WTC11 (cell line): ENCODE measurements around the gene ZNF750. TPM values are rescaled to one million over a fixed set of nuclear protein-coding genes. Genes with fewer than 3 reads are reported as not detected.
A peak's percentile ranks its signal among the peaks of the same experiment; 100 is the strongest.

Source experiments
- ATAC-seq: fragments of 200-7000 bp; cut with Tn5 transposase; 2 replicates; pipeline ENCODE4 v1.10.0; 2021; ENCODE audit warnings: mild to moderate bottlenecking, moderate library complexity
- CTCF ChIA-PET: fragments of 300-600 bp; sonication (Branson Sonifier 250); formaldehyde crosslinking; loops from one replicate; lab custom pipeline; 2021; ENCODE audit warnings: antibody characterized with exemption; lab: Charles Lee
- POLR2A ChIA-PET: fragments of 350-600 bp; sonication (Branson Sonifier 250); formaldehyde crosslinking; loops from one replicate; lab custom pipeline; 2021; ENCODE audit warnings: antibody characterized with exemption; lab: Charles Lee
- DNase-seq: peaks from one replicate; pipeline ENCODE4 v3.0.0; 2021; ENCODE audit warnings: low spot score
- H3K27ac Mint-ChIP-seq: 2 replicates; pipeline ENCODE4 v1.8.0; 2021; ENCODE audit warnings: mixed read lengths
- H3K27me3 Mint-ChIP-seq: 2 replicates; pipeline ENCODE4 v1.8.0; 2021; ENCODE audit warnings: low read depth, mild to moderate bottlenecking, moderate library complexity, mixed read lengths
- H3K36me3 Mint-ChIP-seq: 2 replicates; pipeline ENCODE4 v1.8.0; 2021; ENCODE audit warnings: mixed read lengths
- H3K4me1 Mint-ChIP-seq: 2 replicates; pipeline ENCODE4 v1.8.0; 2022; ENCODE audit warnings: mixed read lengths
- H3K4me3 Mint-ChIP-seq: 2 replicates; pipeline ENCODE4 v1.8.0; 2021; ENCODE audit warnings: mild to moderate bottlenecking, moderate library complexity, mixed read lengths
- H3K9me3 Mint-ChIP-seq: 2 replicates; pipeline ENCODE4 v1.8.0; 2021; ENCODE audit warnings: mixed read lengths
- CREB1 ChIP-seq: sonication (generic); formaldehyde crosslinking; IDR thresholded peaks from 2 replicates; pipeline ENCODE4 v1.8.0; 2023; ENCODE audit warnings: mild to moderate bottlenecking, missing genetic modification reagents
- GABPB1 ChIP-seq: sonication (generic); formaldehyde crosslinking; IDR thresholded peaks from 2 replicates; pipeline ENCODE4 v1.8.1; 2023; ENCODE audit warnings: mild to moderate bottlenecking, missing genetic modification reagents
- JUN ChIP-seq: sonication (generic); formaldehyde crosslinking; IDR thresholded peaks from 2 replicates; pipeline ENCODE4 v1.8.0; 2023; ENCODE audit warnings: mild to moderate bottlenecking, missing genetic modification reagents
- OVOL2 ChIP-seq: fragments of 250-450 bp; sonication (Bioruptor Pico); IDR thresholded peaks from 2 replicates; pipeline ENCODE4 v1.9.0; 2021; ENCODE audit warnings: mild to moderate bottlenecking, borderline replicate concordance
- SMAD4 ChIP-seq: sonication (generic); formaldehyde crosslinking; IDR thresholded peaks from 2 replicates; pipeline ENCODE4 v1.8.0; 2022; ENCODE audit warnings: mild to moderate bottlenecking, missing genetic modification reagents
- TEAD1 ChIP-seq: sonication (generic); formaldehyde crosslinking; IDR thresholded peaks from 2 replicates; pipeline ENCODE4 v1.8.0; 2022; ENCODE audit warnings: mild to moderate bottlenecking, missing genetic modification reagents
- ZNF263 ChIP-seq: sonication (generic); formaldehyde crosslinking; IDR thresholded peaks from 2 replicates; pipeline ENCODE4 v1.8.1; 2022; ENCODE audit warnings: low read depth, mild to moderate bottlenecking, moderate library complexity, missing genetic modification reagents
- ZNF317 ChIP-seq: sonication (generic); formaldehyde crosslinking; IDR thresholded peaks from 2 replicates; pipeline ENCODE4 v1.8.1; 2023; ENCODE audit warnings: low read depth, mild to moderate bottlenecking, moderate library complexity, missing genetic modification reagents, borderline replicate concordance
- ZNF423 ChIP-seq: fragments of 250-450 bp; sonication (Bioruptor Pico); IDR thresholded peaks from 2 replicates; pipeline ENCODE4 v2.1.2; 2022; ENCODE audit warnings: mild to moderate bottlenecking, moderate library complexity
- ZNF671 ChIP-seq: fragments of 250-450 bp; sonication (Bioruptor Pico); IDR thresholded peaks from 2 replicates; pipeline ENCODE4 v1.8.0; 2021; ENCODE audit warnings: mild to moderate bottlenecking
- total RNA-seq: library from RNA; stranded (reverse); gene quantifications from 3 replicates; pipeline ENCODE4 v1.2.3, GENCODE V29; 2021
- TF ChIP-seq, protein P1 (sequence below): sonication (generic); formaldehyde crosslinking; IDR thresholded peaks from 2 replicates; pipeline ENCODE4 v1.8.0; 2022; ENCODE audit warnings: mild to moderate bottlenecking, missing genetic modification reagents
- TF ChIP-seq, protein P2 (sequence below): sonication (generic); formaldehyde crosslinking; IDR thresholded peaks from 2 replicates; pipeline ENCODE4 v1.8.0; 2022; ENCODE audit warnings: missing genetic modification reagents
- TF ChIP-seq, protein P3 (sequence below): fragments of 250-450 bp; sonication (Bioruptor Pico); IDR thresholded peaks from 2 replicates; pipeline ENCODE4 v1.9.0; 2021; ENCODE audit warnings: mild to moderate bottlenecking
- TF ChIP-seq, protein P4 (sequence below): sonication (generic); formaldehyde crosslinking; IDR thresholded peaks from 2 replicates; pipeline ENCODE4 v1.8.1; 2022; ENCODE audit warnings: mild to moderate bottlenecking, missing genetic modification reagents, moderate library complexity, borderline replicate concordance
- TF ChIP-seq, protein P5 (sequence below): sonication (generic); formaldehyde crosslinking; IDR thresholded peaks from 2 replicates; pipeline ENCODE4 v1.8.0; 2023; ENCODE audit warnings: missing genetic modification reagents, mild to moderate bottlenecking, borderline replicate concordance
- TF ChIP-seq, protein P6 (sequence below): sonication (generic); formaldehyde crosslinking; IDR thresholded peaks from 2 replicates; pipeline ENCODE4 v1.8.1; 2023; ENCODE audit warnings: mild to moderate bottlenecking, moderate library complexity, missing genetic modification reagents

Gene ZNF750
- total RNA-seq, 1 experiment from 2014 or later, result 0.04 TPM

DNA sequence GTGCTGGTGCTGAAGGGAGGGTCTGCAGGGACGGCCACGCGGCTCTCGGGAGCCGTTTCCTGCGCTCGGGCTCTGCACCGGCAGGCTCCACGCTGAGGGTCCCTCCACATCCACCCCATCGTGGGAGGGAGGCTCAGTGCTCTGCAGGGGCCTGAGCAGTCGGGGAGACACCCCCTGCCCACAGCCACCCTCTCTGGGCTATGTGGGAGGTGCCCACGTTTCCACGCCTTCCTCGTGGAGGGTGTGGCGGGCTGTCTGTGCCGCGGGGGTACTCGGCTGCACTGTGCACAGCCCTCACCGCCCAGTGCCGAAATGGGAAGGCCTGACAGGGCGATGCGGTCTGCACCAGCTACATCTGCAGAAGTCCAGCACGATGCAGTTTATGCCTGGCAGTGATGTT lies 25.5 kb upstream of the ZNF750 start:
- POLR2A ChIA-PET, result no interaction called here
- DNase-seq, result no peak
- Mint-ChIP-seq H3K36me3 (peaks cover 5% of the 10 kb centered on the region), H3K9me3 (no peaks in the 10 kb centered on the region)
- TF ChIP-seq ZNF671 (CRISPR knock-in tag), result no peak
- TF ChIP-seq GABPB1 (CRISPR knock-in tag), result no peak
- TF ChIP-seq, protein P1, sequence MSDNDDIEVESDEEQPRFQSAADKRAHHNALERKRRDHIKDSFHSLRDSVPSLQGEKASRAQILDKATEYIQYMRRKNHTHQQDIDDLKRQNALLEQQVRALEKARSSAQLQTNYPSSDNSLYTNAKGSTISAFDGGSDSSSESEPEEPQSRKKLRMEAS (CRISPR knock-in tag), result no peak
- TF ChIP-seq, protein P2, sequence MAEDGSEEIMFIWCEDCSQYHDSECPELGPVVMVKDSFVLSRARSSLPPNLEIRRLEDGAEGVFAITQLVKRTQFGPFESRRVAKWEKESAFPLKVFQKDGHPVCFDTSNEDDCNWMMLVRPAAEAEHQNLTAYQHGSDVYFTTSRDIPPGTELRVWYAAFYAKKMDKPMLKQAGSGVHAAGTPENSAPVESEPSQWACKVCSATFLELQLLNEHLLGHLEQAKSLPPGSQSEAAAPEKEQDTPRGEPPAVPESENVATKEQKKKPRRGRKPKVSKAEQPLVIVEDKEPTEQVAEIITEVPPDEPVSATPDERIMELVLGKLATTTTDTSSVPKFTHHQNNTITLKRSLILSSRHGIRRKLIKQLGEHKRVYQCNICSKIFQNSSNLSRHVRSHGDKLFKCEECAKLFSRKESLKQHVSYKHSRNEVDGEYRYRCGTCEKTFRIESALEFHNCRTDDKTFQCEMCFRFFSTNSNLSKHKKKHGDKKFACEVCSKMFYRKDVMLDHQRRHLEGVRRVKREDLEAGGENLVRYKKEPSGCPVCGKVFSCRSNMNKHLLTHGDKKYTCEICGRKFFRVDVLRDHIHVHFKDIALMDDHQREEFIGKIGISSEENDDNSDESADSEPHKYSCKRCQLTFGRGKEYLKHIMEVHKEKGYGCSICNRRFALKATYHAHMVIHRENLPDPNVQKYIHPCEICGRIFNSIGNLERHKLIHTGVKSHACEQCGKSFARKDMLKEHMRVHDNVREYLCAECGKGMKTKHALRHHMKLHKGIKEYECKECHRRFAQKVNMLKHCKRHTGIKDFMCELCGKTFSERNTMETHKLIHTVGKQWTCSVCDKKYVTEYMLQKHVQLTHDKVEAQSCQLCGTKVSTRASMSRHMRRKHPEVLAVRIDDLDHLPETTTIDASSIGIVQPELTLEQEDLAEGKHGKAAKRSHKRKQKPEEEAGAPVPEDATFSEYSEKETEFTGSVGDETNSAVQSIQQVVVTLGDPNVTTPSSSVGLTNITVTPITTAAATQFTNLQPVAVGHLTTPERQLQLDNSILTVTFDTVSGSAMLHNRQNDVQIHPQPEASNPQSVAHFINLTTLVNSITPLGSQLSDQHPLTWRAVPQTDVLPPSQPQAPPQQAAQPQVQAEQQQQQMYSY (CRISPR knock-in tag), result no peak
- TF ChIP-seq OVOL2 (CRISPR knock-in tag), result no peak
- TF ChIP-seq, protein P3, sequence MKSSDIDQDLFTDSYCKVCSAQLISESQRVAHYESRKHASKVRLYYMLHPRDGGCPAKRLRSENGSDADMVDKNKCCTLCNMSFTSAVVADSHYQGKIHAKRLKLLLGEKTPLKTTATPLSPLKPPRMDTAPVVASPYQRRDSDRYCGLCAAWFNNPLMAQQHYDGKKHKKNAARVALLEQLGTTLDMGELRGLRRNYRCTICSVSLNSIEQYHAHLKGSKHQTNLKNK (CRISPR knock-in tag), result no peak
- no peak for TF ChIP-seq CREB1 (CRISPR knock-in tag)
- no peak for TF ChIP-seq ZNF423 (CRISPR knock-in tag)
- TF ChIP-seq JUN, result no peak
- no peak for TF ChIP-seq TEAD1
- TF ChIP-seq, protein P4, sequence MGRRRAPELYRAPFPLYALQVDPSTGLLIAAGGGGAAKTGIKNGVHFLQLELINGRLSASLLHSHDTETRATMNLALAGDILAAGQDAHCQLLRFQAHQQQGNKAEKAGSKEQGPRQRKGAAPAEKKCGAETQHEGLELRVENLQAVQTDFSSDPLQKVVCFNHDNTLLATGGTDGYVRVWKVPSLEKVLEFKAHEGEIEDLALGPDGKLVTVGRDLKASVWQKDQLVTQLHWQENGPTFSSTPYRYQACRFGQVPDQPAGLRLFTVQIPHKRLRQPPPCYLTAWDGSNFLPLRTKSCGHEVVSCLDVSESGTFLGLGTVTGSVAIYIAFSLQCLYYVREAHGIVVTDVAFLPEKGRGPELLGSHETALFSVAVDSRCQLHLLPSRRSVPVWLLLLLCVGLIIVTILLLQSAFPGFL (CRISPR knock-in tag), result no peak
- TF ChIP-seq, all 79 proteins: peak for 0
- H3K4me3 Mint-ChIP-seq, result no peak overlapping the region
- no peak overlapping the region; the same call in 1 of the 2 replicates for H3K27ac Mint-ChIP-seq
- H3K4me1 Mint-ChIP-seq, result peaks cover 14% of the 10 kb centered on the region
- no peaks in the 10 kb centered on the region for H3K27me3 Mint-ChIP-seq
- ATAC-seq, result no peak
- CTCF ChIA-PET, result interaction anchor here (1.7 kb wide), 1 partner anchor 83 kb away, joined by 6 read pairs; no protein-coding TSS in a partner anchor

DNA sequence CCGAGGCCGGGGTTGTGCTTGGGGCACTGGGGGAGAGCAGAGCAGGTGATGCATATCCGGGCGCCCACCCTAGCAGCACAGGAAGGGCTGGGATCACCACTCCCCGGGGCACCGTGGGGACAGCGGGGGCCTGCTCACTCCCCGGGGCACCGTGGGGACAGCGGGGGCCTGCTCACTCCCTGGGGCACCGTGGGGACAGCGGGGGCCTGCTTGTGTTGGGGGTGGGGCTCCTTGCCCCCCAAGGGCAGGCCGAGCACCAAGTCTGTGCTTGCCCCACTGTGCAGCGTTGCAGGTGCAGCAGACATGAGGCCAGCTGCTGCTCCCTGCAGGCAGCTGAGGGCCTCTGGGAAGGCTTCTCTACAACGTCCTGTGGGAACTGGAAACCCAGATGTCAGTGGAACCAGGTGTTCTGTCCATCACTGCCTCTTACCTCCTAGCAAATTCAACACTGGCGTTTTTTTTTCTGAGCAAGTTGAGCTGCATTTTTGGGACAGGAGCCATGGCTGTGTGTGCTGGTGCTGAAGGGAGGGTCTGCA lies 25.0 kb upstream of the ZNF750 start:
- ATAC-seq, result no peak
- no peak overlapping the region for H3K4me3 Mint-ChIP-seq
- CTCF ChIA-PET, result no interaction called here
- DNase-seq, result no peak
- H3K36me3 Mint-ChIP-seq, result peaks cover under 1% of the 10 kb centered on the region; the same call in 1 of the 2 replicates
- TF ChIP-seq ZNF263 (CRISPR knock-in tag) (no peak), SMAD4 (CRISPR knock-in tag) (no peak), ZNF317 (no peak), TEAD1 (no peak)
- TF ChIP-seq, protein P5, sequence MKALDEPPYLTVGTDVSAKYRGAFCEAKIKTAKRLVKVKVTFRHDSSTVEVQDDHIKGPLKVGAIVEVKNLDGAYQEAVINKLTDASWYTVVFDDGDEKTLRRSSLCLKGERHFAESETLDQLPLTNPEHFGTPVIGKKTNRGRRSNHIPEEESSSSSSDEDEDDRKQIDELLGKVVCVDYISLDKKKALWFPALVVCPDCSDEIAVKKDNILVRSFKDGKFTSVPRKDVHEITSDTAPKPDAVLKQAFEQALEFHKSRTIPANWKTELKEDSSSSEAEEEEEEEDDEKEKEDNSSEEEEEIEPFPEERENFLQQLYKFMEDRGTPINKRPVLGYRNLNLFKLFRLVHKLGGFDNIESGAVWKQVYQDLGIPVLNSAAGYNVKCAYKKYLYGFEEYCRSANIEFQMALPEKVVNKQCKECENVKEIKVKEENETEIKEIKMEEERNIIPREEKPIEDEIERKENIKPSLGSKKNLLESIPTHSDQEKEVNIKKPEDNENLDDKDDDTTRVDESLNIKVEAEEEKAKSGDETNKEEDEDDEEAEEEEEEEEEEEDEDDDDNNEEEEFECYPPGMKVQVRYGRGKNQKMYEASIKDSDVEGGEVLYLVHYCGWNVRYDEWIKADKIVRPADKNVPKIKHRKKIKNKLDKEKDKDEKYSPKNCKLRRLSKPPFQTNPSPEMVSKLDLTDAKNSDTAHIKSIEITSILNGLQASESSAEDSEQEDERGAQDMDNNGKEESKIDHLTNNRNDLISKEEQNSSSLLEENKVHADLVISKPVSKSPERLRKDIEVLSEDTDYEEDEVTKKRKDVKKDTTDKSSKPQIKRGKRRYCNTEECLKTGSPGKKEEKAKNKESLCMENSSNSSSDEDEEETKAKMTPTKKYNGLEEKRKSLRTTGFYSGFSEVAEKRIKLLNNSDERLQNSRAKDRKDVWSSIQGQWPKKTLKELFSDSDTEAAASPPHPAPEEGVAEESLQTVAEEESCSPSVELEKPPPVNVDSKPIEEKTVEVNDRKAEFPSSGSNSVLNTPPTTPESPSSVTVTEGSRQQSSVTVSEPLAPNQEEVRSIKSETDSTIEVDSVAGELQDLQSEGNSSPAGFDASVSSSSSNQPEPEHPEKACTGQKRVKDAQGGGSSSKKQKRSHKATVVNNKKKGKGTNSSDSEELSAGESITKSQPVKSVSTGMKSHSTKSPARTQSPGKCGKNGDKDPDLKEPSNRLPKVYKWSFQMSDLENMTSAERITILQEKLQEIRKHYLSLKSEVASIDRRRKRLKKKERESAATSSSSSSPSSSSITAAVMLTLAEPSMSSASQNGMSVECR (CRISPR knock-in tag), result no peak
- TF ChIP-seq, protein P6, sequence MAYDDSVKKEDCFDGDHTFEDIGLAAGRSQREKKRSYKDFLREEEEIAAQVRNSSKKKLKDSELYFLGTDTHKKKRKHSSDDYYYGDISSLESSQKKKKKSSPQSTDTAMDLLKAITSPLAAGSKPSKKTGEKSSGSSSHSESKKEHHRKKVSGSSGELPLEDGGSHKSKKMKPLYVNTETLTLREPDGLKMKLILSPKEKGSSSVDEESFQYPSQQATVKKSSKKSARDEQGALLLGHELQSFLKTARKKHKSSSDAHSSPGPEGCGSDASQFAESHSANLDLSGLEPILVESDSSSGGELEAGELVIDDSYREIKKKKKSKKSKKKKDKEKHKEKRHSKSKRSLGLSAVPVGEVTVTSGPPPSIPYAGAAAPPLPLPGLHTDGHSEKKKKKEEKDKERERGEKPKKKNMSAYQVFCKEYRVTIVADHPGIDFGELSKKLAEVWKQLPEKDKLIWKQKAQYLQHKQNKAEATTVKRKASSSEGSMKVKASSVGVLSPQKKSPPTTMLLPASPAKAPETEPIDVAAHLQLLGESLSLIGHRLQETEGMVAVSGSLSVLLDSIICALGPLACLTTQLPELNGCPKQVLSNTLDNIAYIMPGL (CRISPR knock-in tag), result no peak
- TF ChIP-seq, all 79 proteins: peak for 0
- POLR2A ChIA-PET, result no interaction called here
- Mint-ChIP-seq H3K27ac (peak overlapping the region; percentile 93), H3K4me1 (peaks cover 14% of the 10 kb centered on the region), H3K9me3 (no peaks in the 10 kb centered on the region), H3K27me3 (no peaks in the 10 kb centered on the region)
